Activated T-cell treated with anti-CD3 and anti-CD28 coated beads, Interleukin-2, amount 50 U/mL, for 72 hours (primary cell): ENCODE results near the gene FOXJ1. TPM values are rescaled to one million over a fixed set of nuclear protein-coding genes. Genes with fewer than 3 reads are reported as not detected.

Experiments used
- ATAC-seq, 2 donors: fragments of 150-1000 bp; cut with Tn5 transposase; replicated peaks in 1 of 2; 2 replicates each; pipeline ENCODE4 v1.10.0; 2021; ENCODE audit warnings: moderate library complexity in 2 of 2, mild to moderate bottlenecking in 1 of 2
- DNase-seq, 2 donors: peaks; one replicate each; pipeline ENCODE4 v3.0.0; 2021 to 2022; ENCODE audit warnings: mixed read lengths in 1 of 2
- H3K27ac Mint-ChIP-seq: one replicate; pipeline ENCODE4 v1.8.0; 2022; ENCODE audit warnings: mild to moderate bottlenecking, moderate library complexity, mixed read lengths
- H3K27me3 Mint-ChIP-seq: one replicate; pipeline ENCODE4 v1.8.0; 2022; ENCODE audit warnings: low read depth, mixed read lengths
- H3K36me3 Mint-ChIP-seq, 2 donors: one replicate each; pipeline ENCODE4 v1.8.0; 2022; ENCODE audit warnings: mixed read lengths in 2 of 2, mild to moderate bottlenecking in 1 of 2; ENCODE audit not compliant: insufficient read depth in 2 of 2
- H3K4me1 Mint-ChIP-seq: one replicate; pipeline ENCODE4 v1.8.0; 2022; ENCODE audit warnings: low read depth, mixed read lengths
- H3K4me3 Mint-ChIP-seq, 2 donors: one replicate each; pipeline ENCODE4 v1.8.0; 2022; ENCODE audit warnings: mild to moderate bottlenecking in 2 of 2, mixed read lengths in 2 of 2, moderate library complexity in 2 of 2
- H3K9me3 Mint-ChIP-seq, 2 donors: one replicate each; pipeline ENCODE4 v1.8.0; 2022; ENCODE audit warnings: mixed read lengths in 2 of 2
- total RNA-seq, 2 donors: library from RNA; stranded (reverse); gene quantifications; one replicate each; pipeline ENCODE4 v1.2.3, GENCODE V29; 2022

Gene FOXJ1
- total RNA-seq, 2 donors from 2014 or later: 1.4 to 1.5 TPM

DNA sequence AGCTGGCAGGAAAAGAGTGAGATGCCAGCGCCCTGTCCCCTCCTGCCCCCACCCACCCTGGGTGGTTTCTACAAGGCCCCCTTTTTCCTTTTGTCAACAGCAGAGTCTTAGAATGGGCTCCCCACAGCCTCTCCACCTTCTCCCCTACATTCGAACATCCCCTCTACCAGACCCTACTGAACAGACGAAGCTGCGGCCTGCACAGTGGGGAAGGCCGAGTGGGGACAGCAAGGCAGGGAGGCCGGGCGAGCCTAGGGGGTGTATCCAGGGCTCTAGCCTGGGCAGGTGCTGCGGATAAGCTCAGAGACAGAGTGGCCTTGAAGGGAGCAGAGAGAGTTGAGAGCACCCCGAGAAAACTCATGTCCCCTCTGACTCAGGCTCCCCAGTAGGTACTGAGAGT is 54.7 kb downstream of the FOXJ1 start:
- no peaks in the 10 kb centered on the region for H3K27me3 Mint-ChIP-seq
- H3K27ac Mint-ChIP-seq: no peak overlapping the region
- H3K4me1 Mint-ChIP-seq: no peaks in the 10 kb centered on the region
- no peak overlapping the region for H3K4me3 Mint-ChIP-seq
- peaks cover 0 to 8% of the 10 kb centered on the region in 2 donors for H3K36me3 Mint-ChIP-seq
- H3K9me3 Mint-ChIP-seq: no peaks in the 10 kb centered on the region
- DNase-seq (no peak), ATAC-seq (no peak)

Other genes with a start within 250 kb of the FOXJ1 start
- 10 to 100 TPM; 24.0 to 30.7 TPM for gene TRIM65, start 244.3 kb downstream of the FOXJ1 start, total RNA-seq
- gene MRPL38, start 236.4 kb downstream of the FOXJ1 start, total RNA-seq: 100 to 1,000 TPM; 101 to 117 TPM
- 10 to 100 TPM; 19.9 to 26.7 TPM for gene FBF1, start 200.2 kb downstream of the FOXJ1 start, total RNA-seq
- 10 to 100 TPM; 28.2 to 28.6 TPM for gene ACOX1, start 162.1 kb downstream of the FOXJ1 start, total RNA-seq
- gene TEN1, start 162.0 kb downstream of the FOXJ1 start, total RNA-seq: 10 to 100 TPM; 18.2 to 21.8 TPM
- gene CDK3, start 140.4 kb downstream of the FOXJ1 start, total RNA-seq: 1 to 10 TPM; 8.7 to 9.1 TPM
- under 1 TPM; 0.09 to 0.19 TPM for gene EVPL, start 113.9 kb downstream of the FOXJ1 start, total RNA-seq
- 100 to 1,000 TPM; 138 to 144 TPM for gene SRP68, start 68.7 kb downstream of the FOXJ1 start, total RNA-seq
- 10 to 100 TPM in 1 of 2 donors, 1 to 10 TPM in 1; 9.5 to 10.6 TPM for gene GALR2, start 66.5 kb downstream of the FOXJ1 start, total RNA-seq
- 10 to 100 TPM in 1 of 2 donors, 1 to 10 TPM in 1; 9.1 to 10.3 TPM for gene ZACN, start 62.1 kb downstream of the FOXJ1 start, total RNA-seq
- gene EXOC7, start 37.5 kb downstream of the FOXJ1 start, total RNA-seq: 10 to 100 TPM; 66.7 to 77.8 TPM
- 100 to 1,000 TPM in 1 of 2 donors, 10 to 100 TPM in 1; 91.9 to 100 TPM for gene RNF157, start 99.2 kb upstream of the FOXJ1 start, total RNA-seq
- 100 to 1,000 TPM; 629 to 707 TPM for gene UBALD2, start 124.1 kb upstream of the FOXJ1 start, total RNA-seq
- gene QRICH2, start 167.0 kb upstream of the FOXJ1 start, total RNA-seq: 1 to 10 TPM; 3.1 to 4.5 TPM
- 10 to 100 TPM; 46.4 to 52.6 TPM for gene PRPSAP1, start 212.7 kb upstream of the FOXJ1 start, total RNA-seq
- gene SPHK1, start 243.4 kb upstream of the FOXJ1 start, total RNA-seq: 10 to 100 TPM; 11.6 to 13.9 TPM